HG03342 (cell line): ENCODE data around the gene MRPS16.

ENCODE experiments used
- ATAC-seq: cut with Tn5 transposase; IDR thresholded peaks from one replicate; pipeline ENCODE4 v1.9.1; 2021; ENCODE audit warnings: mild to moderate bottlenecking, moderate library complexity; ENCODE audit not compliant: unreplicated experiment

The MRPS16 gene

DNA sequence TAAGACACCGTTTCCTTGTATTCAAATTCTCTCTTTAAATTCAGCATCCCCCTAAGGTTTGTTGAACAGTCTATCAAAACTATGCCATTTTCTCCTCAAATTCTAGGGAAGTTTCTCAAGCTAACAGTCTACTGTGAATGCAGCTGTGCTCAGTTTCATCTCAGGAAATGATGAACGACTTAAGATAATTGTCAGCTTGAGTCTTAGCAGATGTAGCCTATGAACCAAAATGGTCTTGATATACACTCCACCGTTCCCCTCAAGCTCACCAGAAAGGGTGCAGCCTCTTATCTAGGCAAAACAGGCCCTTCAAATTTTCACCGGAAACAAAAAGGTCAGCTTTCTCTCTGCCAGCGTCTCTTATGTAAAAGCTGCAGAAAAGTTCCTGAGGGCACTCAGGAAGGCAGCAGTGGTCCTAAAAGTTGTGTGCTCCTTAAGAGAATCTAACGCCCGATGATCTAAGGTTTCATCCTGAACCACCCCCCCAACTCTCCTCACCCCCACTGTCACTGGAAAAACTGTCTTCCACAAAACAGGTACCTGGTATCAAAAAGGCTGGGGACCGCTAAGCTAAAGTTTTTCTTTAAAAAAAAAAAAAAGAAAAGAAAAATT is 7.5 kb downstream of the MRPS16 start:
- no peak for ATAC-seq

DNA sequence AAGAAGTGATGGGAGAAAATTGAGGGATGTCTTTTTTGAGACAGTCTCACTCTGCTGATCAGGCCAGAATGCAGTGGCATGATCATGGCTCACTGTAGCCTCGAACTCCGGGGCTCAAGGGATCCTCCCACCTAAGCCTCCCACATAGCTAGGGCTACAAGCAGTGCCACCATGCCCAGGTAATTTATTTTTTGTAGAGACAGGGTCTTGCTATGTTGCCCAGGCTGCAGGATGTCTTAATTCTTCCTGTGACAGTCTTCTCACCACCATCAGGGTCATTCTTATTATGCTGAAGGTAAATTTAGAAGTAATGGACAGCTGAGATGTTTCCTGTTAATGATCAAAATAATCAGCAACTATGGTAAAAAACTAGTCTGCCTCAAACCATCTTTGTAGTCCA is 12.5 kb downstream of the MRPS16 start:
- ATAC-seq, result no peak

DNA sequence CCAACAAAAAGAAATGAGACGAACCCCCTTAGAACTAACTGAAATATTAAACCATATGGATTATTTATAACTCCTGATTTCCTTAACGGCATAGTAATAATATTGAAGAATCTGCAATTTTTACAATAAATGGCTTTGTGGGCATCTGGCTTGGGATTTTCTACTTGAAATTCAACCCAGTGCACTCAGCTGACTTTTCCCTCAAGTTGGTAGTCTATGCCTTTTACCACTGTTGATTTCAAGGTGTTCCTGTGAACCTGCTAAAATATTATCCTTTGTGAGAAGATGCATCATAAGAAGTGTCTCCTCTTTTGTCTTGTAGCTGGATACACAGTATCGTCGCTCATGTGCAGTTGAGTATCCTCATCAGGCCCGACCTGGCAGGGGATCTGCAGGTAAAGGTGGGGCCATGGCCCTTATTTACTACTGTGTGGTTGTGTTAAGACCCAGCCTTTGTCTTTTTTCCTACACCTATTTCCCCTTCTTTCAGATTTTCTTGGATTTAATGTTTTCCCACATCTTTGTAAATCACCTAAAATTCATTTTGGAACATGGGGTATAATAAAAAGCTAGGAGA is 13.4 kb downstream of the MRPS16 start:
- ATAC-seq, result no peak

DNA sequence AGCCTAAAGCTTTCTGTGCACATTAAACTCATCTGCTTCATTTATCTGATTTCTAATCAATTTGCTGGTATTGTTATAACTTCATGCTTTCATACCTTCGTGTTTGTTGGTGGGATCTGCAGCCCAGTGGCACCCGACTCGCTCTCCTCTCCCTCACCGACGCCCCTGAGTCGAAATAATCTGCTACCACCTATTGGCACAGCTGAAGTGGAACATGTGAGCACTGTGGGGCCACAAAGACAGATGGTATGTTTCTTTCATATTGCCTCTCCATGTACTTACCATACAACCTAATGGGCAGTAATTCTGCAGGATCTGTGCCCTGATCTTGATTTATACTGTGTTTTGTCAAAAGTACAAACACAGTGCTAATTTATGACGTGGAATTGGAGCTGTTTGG is 17.7 kb downstream of the MRPS16 start:
- ATAC-seq, result no peak

DNA sequence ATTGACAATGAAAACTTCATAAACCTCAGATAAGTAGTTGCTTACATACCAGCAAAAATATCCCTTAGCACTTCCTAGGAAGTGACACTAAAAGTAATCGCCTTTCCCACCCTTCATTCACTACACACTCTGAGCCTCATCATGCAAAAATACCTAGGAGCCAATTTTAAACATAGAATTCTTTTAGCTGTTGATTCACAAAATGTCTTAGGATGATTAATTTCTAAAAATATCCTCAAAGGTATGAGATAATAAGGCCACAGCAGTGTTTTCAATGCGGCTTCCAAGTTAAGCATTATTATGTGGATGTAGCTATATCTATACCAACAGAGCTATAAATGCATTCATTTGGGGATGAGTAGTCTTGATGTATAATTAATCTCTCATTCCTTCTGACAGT is 18.6 kb downstream of the MRPS16 start:
- no peak for ATAC-seq

DNA sequence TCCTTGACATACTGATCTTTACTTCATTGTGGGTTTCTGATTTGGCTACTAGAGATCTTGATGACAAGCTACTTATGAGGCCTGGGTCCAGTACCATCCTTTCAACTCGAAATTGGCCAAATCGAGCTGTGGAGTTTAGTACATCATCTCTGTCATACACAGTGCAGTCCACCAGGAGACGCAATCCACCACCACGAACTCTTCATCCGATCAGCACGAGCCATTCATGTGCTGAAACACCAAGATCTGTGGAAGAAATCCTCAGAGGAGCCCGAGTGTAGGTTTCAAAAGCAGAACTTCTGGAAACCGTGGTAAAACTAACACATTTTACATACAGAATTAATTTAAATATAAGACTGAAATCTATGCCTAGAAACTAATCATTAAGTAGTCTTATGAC is 19.6 kb downstream of the MRPS16 start:
- no peak for ATAC-seq

DNA sequence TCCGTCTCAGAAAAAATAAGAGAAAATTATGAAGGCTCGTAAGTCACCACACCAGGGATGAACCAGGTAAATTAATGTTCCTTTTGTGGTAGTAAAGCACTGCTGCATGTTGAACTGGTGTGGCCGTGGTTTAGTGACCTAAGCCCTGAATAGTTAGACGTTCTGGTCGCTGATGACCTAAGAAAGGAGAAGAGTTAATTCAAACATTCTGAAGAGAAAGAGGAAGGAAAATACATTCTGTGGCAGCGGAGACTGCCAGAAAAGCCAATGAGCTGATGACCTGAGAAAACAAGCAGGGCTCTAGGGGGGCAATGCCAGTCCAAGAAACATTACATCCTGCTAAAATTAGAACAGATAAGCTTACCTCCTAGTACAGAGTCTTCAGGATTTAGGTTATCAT is 22.9 kb downstream of the MRPS16 start:
- no peak for ATAC-seq

DNA sequence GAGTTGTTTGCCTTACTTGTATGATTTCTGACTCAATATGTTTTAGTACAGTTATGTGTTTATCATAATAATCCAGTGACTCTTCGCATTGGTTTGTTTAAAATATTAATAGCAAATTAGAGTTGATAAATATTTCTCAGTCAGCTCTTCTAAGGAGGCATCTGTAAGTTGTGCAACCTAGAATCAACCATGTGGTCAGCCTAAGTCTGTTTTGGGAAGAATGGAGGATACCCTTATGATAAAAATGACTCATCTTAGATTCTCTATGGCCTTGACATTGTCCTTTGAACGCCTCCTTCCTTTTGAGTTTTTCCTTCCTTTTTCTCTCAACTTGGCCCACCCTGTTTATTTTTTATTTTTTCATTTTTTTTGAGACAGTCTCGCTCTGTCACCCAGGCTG is 24.2 kb downstream of the MRPS16 start:
- no peak for ATAC-seq

DNA sequence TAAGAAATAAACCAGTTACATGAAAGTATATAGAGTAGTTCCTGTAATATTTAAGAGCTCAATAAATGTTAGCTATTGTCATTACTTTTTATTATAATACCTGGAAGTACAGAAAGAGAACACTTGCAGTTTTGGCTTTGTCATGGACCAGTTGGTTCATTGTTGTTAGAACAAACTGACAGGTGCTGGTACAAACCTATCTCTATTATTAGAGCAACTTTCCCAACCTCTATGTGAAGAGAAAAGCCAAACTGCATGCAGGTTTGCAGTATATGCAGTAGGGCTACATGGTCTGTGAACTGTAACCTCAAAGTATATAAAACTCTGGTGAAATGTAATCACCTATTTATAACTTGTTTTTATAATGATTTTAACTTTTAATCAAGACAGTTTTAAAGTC is 25.8 kb downstream of the MRPS16 start:
- no peak for ATAC-seq

DNA sequence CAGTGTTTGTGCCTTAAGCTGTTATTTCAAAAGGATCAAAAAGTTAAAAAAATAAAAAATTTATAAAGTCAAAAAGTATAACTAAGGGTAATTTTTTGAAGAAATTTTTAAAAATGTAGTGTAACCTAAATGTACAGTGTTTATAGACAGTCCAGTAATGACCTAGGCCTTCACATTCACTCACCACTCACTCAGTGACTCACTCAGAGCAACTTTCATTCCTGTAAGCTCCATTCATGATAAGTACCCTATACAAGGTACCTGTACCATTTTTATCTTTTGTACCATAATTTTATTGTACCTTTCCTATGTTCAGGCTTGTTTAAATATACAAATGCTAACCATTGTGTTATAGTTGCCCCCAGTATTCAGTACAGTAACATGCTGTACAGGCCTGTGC is 26.9 kb downstream of the MRPS16 start:
- no peak for ATAC-seq

DNA sequence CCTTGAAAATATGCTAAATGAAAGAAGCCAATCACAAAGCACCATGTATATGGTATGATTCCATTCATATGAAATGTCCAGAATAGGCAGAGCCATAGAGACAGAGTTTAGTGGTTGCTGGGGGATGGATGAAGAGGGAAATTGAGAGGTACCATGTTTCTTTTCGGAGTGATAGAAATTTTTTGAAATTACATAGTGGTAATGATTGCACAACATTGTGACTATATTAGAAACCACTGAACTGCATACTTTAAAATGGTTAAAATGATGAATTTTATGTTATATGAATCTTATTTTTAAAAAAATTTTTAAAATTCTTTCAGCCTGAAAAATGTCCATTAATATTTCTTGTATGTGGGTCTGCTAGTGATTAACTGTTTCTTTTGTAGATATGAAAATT is 31.5 kb downstream of the MRPS16 start:
- ATAC-seq, result no peak

DNA sequence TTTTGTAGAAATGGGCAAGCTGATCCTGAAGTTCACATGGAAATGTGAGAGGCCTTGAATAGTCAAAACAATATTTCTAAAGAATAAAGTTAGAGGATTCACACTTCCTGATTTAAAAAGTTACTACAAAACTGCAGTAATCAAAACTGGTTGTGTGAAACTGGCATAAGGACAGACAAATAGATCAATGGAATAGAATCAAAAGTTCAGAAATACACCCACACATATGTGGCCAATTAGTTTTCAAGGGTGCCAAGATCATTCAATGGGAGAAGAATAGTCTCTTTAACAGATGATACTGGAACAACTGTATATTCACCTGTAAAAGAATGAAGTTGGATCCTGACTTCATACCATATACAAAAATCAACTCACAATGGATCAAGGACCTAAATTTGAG is 33.1 kb downstream of the MRPS16 start:
- ATAC-seq, result no peak

DNA sequence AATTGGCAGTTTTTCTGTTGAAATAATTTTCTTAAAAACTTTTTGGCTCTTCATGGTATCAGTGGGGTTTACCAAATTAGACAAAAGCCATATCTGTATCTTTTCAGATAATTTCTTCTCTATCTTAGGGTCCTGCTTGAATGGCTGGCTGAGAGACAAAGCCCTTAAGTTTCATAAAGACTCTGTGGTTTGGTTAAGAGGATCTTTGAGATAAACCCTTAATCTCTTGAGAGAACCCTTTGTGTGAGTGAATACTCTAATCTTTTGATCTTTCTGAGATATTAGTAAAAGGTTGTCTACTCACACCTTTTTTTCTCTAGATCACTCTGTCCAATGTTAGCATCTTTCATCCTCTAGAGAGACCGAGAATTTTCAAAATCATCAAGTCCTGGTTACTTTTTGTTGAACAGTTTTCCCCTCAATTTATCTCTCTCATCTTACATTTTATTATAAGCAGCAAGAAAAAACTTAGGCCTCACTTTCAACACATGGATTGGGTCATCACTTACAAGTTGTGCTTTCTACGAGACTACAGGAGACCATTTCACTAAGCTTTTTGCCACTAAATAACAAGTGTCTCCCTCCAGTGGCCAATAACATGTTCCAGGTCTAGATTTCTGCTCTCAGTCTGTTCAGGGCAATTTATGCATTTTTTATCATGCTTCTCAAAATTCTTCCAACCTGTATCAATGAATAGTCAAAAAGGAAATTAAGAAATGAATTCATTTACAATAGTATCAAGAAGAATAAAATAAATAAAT is 33.8 kb downstream of the MRPS16 start:
- no peak for ATAC-seq

DNA sequence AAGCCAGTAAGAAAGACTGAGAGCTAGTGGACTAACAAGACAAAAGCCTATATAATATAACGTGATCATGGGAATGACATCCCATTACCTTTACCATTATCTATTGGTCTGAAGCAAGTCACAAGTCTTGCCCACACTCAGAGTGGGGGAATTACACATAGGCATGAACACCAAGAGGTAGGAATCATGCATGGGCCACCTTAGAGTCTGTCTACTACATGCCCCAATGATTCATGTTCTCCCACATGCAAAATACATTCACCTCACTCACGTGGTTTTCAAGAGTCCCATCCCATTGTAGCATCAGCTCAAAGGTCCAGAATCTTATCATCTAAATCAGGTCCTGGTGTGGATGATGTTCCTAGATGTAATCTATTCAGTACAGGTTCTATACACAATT is 34.8 kb downstream of the MRPS16 start:
- no peak for ATAC-seq

DNA sequence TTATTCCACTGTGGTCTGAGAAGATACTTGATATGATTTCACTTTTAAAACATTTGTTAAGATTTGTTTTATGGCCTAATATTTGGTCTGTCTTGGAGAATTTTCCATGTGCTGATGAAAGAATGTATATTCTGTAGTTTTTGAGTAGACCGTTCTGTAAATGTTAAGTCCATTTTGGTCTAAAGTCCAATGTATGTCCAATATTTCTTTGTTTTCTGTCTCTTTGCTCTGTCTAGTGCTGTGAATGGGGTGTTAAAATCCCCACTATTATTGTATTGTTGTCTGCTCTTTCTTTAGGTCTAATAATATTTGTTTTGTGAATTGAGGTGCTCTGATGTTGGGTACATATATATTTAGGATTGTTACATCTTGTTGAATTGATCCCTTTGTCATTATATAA is 36.7 kb downstream of the MRPS16 start:
- no peak for ATAC-seq

DNA sequence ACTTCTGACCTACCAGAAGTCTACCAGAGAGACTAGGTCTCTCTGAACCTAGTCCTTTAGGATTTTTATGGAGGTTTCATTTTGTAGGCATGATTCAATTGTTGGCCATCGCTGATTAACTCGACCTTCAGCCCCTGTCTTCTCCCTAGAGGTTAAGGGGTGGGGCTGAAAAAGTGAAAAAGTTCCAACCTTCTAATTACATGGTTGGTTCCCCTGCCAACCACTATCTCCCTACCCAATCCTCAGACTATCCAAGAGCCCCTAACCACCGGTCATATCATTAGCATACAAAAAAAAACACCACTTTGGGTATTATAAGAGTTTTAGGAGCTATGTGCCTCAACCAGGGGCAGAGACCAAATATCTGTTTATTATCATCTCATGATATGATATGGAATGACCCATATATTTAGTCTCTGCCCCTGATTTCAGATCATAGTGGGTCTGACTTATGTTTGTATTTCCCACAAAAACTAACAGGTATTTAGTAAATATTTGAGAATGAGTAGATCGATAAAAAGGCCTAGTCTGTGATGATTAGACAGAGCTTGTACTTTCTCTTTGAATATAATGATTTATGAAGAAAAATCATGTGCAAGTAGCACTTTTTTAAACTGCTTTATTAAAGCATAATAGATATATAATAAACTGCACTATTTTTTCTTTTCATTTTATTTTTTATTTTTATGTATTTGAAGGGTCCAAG is 41.2 kb downstream of the MRPS16 start:
- no peak for ATAC-seq

DNA sequence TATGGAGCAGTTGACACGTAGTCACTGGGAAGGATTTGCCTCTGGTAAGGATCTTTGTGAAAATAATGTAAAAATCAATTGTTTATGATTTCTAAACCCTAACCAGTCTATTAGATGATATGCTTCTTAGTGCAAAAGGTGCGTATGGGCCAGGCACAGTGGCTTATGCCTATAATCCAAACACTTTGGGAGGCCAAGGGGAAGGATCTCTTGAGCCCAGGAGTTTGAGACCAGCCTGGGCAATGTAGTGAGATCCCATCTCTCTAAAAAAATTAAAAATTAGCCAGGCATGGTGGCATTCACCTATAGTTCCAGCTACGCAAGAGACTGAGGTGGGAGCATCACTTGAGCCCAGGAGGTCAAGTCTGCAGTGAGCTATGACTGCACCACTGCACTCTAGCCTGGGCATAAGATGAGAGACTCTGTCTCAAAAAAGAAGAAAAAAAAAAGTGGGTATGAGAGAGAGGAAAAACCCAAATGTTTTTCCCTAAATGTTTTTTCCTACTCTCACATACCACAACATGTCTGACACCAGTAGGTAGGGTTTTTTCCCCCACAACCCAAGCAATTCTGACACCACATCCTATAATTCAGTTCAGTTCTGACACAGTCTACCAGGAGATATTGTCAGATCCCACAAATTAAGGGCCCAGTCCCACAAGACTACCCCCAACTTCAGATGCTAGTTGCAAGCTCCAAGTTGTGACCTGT is 41.9 kb downstream of the MRPS16 start:
- no peak for ATAC-seq

DNA sequence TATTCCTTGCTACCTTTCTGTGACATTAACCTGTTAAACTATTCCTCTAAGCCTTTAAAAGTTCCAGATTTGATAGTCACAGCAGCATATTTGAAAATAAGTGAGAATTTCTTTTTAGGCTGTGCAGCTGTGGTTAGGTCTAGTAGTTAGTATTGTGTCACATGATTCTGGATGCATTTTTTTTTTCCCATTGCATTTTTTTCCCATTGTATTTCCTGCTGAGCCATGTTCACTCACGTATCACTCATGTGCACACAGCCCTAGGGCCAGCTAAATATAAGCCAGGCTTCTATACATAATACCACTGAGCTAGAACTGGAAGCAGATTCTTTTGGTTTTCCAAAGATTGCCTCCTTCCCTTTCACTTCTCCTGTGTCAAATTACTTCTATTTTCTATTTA is 42.7 kb downstream of the MRPS16 start:
- no peak for ATAC-seq

DNA sequence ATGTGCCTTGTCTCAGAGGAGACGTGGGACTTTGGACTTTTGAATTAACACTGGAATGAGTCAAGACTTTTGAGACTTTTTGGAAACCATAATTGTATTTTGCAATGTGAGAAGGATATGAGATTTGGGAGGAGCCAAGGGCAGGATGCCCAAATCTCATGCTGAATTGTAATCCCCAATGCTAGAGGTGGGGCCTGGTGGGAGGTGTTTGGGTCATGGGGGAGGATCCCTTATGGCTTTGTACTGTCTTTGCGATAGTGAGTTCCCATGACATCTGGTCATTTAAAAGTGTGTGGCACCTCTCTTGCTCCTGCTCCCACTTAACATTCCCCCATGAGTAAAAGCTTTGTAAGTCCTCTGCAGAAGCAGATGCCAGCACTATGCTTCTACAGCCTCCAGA is 44.6 kb downstream of the MRPS16 start:
- ATAC-seq, result no peak

DNA sequence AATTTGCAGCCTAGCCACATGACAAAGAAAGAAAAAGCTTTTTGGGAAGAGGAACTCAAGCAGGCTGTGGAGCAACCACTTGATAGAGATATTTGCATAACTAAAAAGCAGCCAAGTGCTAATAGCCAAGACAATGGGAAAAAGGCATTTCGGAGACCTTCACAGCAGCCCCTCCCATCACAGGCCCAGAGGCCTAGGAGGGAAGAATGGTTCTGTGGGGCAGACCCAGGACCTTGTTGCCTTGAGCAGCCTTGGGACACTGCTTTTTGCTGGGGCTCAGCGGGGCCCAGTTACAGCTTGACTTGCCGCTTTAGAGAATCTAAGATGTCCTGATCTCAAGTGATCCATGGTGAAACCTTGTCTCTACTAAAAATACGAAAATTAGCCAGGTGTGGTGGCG is 46.1 kb downstream of the MRPS16 start:
- no peak for ATAC-seq

DNA sequence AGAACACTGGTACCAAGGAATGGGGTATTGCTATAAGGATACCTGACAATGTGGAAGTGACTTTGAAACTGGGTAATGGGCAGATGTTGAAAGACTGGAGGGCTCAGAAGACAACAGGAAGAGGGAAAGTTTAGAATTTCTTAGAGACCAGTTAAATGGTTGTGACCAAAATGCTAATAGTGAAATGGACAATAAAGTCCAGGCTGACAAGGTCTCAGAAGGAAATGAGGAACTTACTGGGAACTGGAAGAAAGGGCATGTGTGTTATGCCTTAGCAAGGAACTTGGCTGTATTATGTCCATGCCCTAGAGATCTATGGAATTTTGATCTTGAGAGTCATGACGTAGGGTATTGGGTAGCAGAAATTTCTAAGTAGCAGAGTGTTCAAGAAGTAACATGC is 46.6 kb downstream of the MRPS16 start:
- ATAC-seq, result no peak
